Measurements from ENCODE around the gene ZNF530. TPM values are rescaled to one million over a fixed set of nuclear protein-coding genes. Genes with fewer than 3 reads are reported as not detected.
A peak's percentile ranks its signal among the peaks of the same experiment; 100 is the strongest.

ZNF530 gene
- total RNA-seq, 2 donors from 2014 or later, result 6.0 to 9.9 TPM

DNA sequence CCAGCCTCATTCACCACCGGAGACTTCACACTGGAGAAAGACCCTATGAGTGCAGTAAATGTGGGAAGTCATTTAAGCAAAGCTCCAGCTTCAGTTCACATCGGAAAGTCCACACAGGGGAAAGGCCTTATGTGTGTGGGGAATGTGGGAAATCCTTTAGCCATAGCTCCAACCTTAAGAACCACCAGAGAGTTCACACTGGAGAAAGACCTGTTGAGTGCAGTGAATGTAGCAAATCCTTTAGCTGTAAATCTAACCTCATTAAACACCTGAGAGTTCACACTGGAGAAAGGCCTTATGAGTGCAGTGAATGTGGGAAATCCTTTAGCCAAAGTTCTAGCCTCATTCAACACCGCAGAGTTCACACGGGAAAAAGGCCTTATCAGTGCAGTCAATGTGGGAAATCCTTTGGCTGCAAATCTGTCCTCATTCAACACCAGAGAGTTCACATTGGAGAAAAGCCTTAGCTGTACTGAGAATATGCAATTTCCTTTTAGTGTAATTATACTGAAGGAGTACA lies 42.1 kb downstream of the ZNF530 start:
- no peak overlapping the region for H3K27ac Mint-ChIP-seq
- H3K4me3 Mint-ChIP-seq, result no peak overlapping the region
- peaks cover 66% of the 10 kb centered on the region for H3K36me3 Mint-ChIP-seq (ENCODE audit: low read depth)
- no peaks in the 10 kb centered on the region for H3K27me3 Mint-ChIP-seq
- no peak for ATAC-seq (replicated peaks)
- no peaks in the 10 kb centered on the region for H3K4me1 Mint-ChIP-seq
- H3K9me3 Mint-ChIP-seq, result peaks cover 39% of the 10 kb centered on the region

DNA sequence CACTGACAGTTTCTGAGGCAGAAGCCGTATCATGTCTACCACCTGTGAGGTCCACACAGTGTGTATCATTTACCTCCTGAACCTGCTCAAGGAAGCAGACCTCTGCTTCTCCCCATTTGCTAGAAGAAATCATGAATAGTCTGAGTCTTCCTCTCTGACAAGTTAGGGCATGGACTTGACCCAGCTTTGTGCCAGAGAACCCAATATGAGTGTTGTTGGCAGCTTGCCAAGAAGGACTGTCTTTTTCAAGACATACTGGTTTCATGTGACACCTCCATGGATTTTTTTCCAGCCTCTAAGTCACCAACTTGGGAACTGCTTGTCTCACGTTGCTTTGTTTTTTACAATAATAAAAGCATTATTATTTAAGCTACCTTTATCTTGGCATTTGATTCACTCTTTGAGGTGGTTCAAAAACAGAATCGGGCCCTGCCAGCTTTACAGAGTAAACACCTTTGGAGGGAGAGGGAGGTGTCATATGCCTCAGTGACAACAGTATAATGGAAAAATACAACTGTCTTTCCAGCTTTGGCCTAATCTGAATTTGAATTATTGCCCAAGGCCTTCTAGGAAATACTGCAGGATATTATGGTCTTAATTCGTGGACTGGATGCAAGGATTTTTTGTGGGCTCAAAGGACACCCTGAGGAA lies 42.8 kb downstream of the ZNF530 start:
- peaks cover 59% of the 10 kb centered on the region for H3K36me3 Mint-ChIP-seq (ENCODE audit: low read depth)
- no peaks in the 10 kb centered on the region for H3K27me3 Mint-ChIP-seq
- H3K4me3 Mint-ChIP-seq, result no peak overlapping the region
- ATAC-seq (replicated peaks), result no peak
- peaks cover 34% of the 10 kb centered on the region for H3K9me3 Mint-ChIP-seq
- no peaks in the 10 kb centered on the region for H3K4me1 Mint-ChIP-seq
- H3K27ac Mint-ChIP-seq, result no peak overlapping the region

DNA sequence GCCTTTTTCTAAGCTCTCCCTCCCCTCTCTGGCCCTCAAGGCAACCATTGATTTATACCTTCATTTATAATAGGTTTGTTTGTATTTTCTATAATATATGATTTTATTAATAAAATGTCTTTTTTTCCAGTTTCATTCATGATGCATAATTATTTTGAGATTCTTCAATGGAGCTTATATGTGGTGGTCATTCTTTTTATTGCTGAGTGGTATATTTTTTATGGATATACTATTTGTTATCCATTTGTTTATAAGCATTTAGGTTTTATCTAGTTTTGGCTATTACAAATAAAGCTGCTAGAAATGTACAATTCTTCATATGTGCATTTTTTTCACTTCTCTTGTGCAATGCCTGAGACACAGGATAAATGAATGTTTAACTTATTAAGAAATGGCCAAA lies 44.0 kb downstream of the ZNF530 start:
- no peaks in the 10 kb centered on the region for H3K27me3 Mint-ChIP-seq
- peaks cover 47% of the 10 kb centered on the region for H3K36me3 Mint-ChIP-seq (ENCODE audit: low read depth)
- ATAC-seq (replicated peaks), result no peak
- no peak overlapping the region for H3K4me3 Mint-ChIP-seq
- no peak overlapping the region for H3K27ac Mint-ChIP-seq
- no peaks in the 10 kb centered on the region for H3K4me1 Mint-ChIP-seq
- H3K9me3 Mint-ChIP-seq, result peaks cover 32% of the 10 kb centered on the region

DNA sequence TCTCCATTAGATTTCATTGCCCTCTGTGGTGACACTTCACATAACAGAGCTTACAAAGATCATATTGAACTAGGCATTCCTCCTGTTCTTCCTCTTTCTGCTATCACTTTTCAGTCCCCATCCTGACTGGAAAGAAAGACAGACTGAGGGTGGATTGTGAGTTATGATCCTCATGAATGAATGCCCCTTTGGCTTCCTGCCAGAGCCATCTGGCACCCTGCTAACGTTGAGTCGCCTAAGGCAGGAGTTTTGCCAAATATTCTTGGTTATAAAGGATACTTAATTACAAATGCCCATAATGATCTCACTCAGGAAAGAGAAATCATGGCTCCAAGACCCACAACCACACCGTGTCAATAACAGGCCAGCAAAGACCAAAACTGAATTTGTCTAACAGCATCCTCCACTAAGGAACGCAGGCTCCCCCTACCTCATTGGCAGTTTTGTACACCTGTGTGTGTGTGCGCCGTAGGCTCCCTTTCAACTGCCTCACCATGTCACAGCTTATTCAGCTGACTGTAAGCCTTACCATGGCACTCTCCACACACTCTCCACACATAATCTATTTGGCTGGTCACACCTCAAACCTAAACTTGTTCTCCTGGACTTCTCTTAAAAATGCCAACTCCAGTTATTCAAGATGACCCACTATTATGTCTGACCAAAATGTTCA lies 48.8 kb downstream of the ZNF530 start:
- Mint-ChIP-seq H3K9me3 (peaks cover 26% of the 10 kb centered on the region), H3K27me3 (no peaks in the 10 kb centered on the region), H3K4me3 (no peak overlapping the region), H3K36me3 (ENCODE audit: low read depth) (no peaks in the 10 kb centered on the region), H3K4me1 (peaks cover 8% of the 10 kb centered on the region), H3K27ac (no peak overlapping the region)
- no peak for ATAC-seq (replicated peaks)

DNA sequence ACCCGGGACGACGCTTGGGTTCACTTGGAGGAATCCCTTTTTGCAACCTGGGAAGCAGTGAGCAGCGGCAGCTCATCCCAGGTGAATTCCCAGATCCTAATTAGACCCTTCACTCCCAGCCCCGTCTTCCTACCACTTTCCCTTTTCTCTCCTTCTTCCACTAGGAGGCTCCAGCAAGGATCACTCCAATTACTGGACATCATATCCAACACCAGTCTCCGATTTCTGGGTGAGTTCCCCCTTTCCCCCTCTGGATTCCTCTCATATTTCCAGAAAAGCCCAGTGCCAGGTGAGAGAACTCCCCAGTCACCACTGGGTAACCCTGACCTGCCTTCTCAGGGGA lies 51.9 kb downstream of the ZNF530 start:
- ATAC-seq (replicated peaks), result no peak
- Mint-ChIP-seq H3K36me3 (ENCODE audit: low read depth) (no peaks in the 10 kb centered on the region), H3K4me3 (peak overlapping the region; percentile 38), H3K9me3 (peaks cover 39% of the 10 kb centered on the region), H3K27ac (no peak overlapping the region), H3K27me3 (peaks cover 21% of the 10 kb centered on the region), H3K4me1 (peaks cover 8% of the 10 kb centered on the region)

DNA sequence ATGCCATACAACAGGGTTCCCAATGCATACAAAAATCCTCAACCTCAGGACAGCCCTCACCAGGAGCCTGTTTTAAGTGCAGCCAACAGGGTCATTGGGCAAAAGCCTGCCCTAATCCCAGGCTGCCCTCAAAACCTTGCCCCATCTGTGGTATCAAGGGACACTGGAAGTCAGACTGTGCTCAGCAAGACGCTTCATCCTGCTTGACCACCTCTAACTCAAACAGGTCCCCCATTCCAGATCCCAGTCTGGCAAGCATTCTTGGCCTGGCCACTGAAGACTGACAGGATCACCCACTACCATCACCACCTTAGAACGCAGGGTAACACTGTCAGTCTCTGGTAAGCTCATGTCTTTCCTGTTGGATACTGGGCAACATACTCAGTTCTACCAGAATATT lies 54.0 kb downstream of the ZNF530 start:
- Mint-ChIP-seq H3K9me3 (peaks cover 35% of the 10 kb centered on the region), H3K4me3 (no peak overlapping the region), H3K27me3 (peaks cover 21% of the 10 kb centered on the region), H3K27ac (no peak overlapping the region), H3K36me3 (ENCODE audit: low read depth) (no peaks in the 10 kb centered on the region), H3K4me1 (peaks cover 8% of the 10 kb centered on the region)
- no peak for ATAC-seq (replicated peaks)

DNA sequence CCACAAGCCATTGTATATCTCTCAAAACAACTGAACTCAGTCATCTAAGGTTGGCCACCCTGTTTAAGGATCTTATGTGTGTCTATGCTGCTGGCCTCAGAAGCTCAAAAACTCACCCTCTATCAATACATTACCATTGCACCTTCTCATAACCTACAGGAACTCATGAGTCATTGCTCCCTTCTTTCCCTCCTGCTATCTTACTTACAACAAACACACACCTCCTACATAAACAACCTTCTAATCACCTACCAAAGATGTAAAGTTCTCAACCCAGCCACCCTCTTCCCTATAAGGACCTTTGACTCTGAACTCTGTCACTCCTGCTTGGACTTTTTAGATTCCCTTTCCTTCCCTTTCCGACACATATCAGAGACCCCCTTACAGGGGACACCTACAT lies 55.8 kb downstream of the ZNF530 start:
- Mint-ChIP-seq H3K9me3 (peaks cover 35% of the 10 kb centered on the region), H3K36me3 (ENCODE audit: low read depth) (no peaks in the 10 kb centered on the region), H3K4me1 (peaks cover 8% of the 10 kb centered on the region), H3K4me3 (no peak overlapping the region), H3K27ac (no peak overlapping the region), H3K27me3 (peaks cover 26% of the 10 kb centered on the region)
- no peak for ATAC-seq (replicated peaks)

DNA sequence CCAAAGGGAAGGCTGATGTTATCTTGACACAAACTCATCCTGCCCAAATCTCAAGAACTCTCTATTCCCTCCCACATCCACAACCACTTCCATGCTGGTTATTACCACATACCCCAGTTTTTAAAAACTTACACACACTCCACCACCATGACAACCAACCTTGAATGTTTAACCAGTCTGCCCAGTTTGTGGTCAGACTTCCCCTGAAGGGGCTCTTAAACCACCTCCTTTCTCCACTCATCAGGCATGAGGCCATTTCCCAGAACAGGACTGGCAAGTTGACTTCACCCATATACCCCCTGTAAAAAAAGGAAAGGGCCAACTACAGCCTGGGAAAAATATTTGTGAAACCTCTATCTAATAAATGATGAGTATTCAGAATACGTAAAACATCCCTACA lies 56.7 kb downstream of the ZNF530 start:
- H3K4me3 Mint-ChIP-seq, result no peak overlapping the region
- H3K27me3 Mint-ChIP-seq, result peaks cover 33% of the 10 kb centered on the region
- H3K36me3 Mint-ChIP-seq (ENCODE audit: low read depth), result no peaks in the 10 kb centered on the region
- H3K27ac Mint-ChIP-seq, result no peak overlapping the region
- peaks cover 7% of the 10 kb centered on the region for H3K4me1 Mint-ChIP-seq
- ATAC-seq (replicated peaks), result no peak
- peaks cover 35% of the 10 kb centered on the region for H3K9me3 Mint-ChIP-seq

Other genes starting within 250 kb of the ZNF530 start
- gene ZNF304, start 248.6 kb upstream of the ZNF530 start, total RNA-seq, result 1 to 10 TPM; 5.3 to 6.4 TPM
- gene TRAPPC2B, start 236.3 kb upstream of the ZNF530 start, total RNA-seq, result 1 to 10 TPM; 4.5 to 8.8 TPM
- gene ZNF547, start 236.3 kb upstream of the ZNF530 start, total RNA-seq, result 1 to 10 TPM; 2.7 to 5.4 TPM
- gene ZNF548, start 210.0 kb upstream of the ZNF530 start, total RNA-seq, result 10 to 100 TPM; 19.4 to 48.5 TPM
- 10 to 100 TPM in 1 of 2 donors, 1 to 10 TPM in 1; 8.3 to 12.0 TPM for gene ZNF17, start 188.7 kb upstream of the ZNF530 start, total RNA-seq
- 10 to 100 TPM; 13.8 to 15.0 TPM for gene ZNF749, start 164.6 kb upstream of the ZNF530 start, total RNA-seq
- under 1 TPM in 1 of 2 donors, not detected in 1; 0.37 TPM for gene VN1R1, start 142.7 kb upstream of the ZNF530 start, total RNA-seq
- gene ZNF772, start 122.3 kb upstream of the ZNF530 start, total RNA-seq, result 1 to 10 TPM; 2.8 to 4.5 TPM
- 1 to 10 TPM; 4.7 to 8.5 TPM for gene ZNF419, start 112.1 kb upstream of the ZNF530 start, total RNA-seq
- gene ZNF773, start 99.9 kb upstream of the ZNF530 start, total RNA-seq, result 1 to 10 TPM; 3.8 to 6.2 TPM
- gene ZNF549, start 72.5 kb upstream of the ZNF530 start, total RNA-seq, result 1 to 10 TPM; 3.2 to 4.9 TPM
- 1 to 10 TPM; 8.9 to 10.0 TPM for gene ZNF550, start 40.0 kb upstream of the ZNF530 start, total RNA-seq
- gene ZNF416, start 21.0 kb upstream of the ZNF530 start, total RNA-seq, result 1 to 10 TPM; 2.2 to 2.4 TPM
- 1 to 10 TPM; 2.5 to 3.2 TPM for gene ZIK1, start 15.7 kb upstream of the ZNF530 start, total RNA-seq
- 10 to 100 TPM in 1 of 2 donors, 1 to 10 TPM in 1; 5.7 to 11.2 TPM for gene ZNF134, start 14.4 kb downstream of the ZNF530 start, total RNA-seq
- 10 to 100 TPM in 1 of 2 donors, 1 to 10 TPM in 1; 8.4 to 14.0 TPM for gene ZNF211, start 33.3 kb downstream of the ZNF530 start, total RNA-seq
- not detected for gene ZSCAN4, start 69.0 kb downstream of the ZNF530 start, total RNA-seq
- 10 to 100 TPM in 1 of 2 donors, 1 to 10 TPM in 1; 7.1 to 10.8 TPM for gene ZNF551, start 82.1 kb downstream of the ZNF530 start, total RNA-seq
- gene ZNF154, start 109.3 kb downstream of the ZNF530 start, total RNA-seq, result 1 to 10 TPM in 1 of 2 donors, under 1 TPM in 1; 0.35 to 5.6 TPM
- gene ZNF671, start 127.7 kb downstream of the ZNF530 start, total RNA-seq, result 10 to 100 TPM in 1 of 2 donors, 1 to 10 TPM in 1; 5.9 to 11.5 TPM
- 10 to 100 TPM in 1 of 2 donors, 1 to 10 TPM in 1; 7.9 to 11.8 TPM for gene ZNF776, start 146.9 kb downstream of the ZNF530 start, total RNA-seq
- gene ZNF586, start 169.8 kb downstream of the ZNF530 start, total RNA-seq, result 10 to 100 TPM; 16.0 to 21.0 TPM
- gene ZNF552, start 215.0 kb downstream of the ZNF530 start, total RNA-seq, result 1 to 10 TPM; 6.0 to 7.5 TPM
- gene ZNF587B, start 230.4 kb downstream of the ZNF530 start, total RNA-seq, result 10 to 100 TPM; 16.8 to 20.6 TPM
- 10 to 100 TPM; 33.7 to 37.3 TPM for gene ZNF587, start 250.0 kb downstream of the ZNF530 start, total RNA-seq

Data from activated T-helper 17 cell treated with anti-CD3 and anti-CD28 coated beads, Interleukin-2, amount 50 U/mL, for 72 hours (primary cell).